ENCODE results near the gene MGST2.

- TF ChIP-seq, protein P1, sequence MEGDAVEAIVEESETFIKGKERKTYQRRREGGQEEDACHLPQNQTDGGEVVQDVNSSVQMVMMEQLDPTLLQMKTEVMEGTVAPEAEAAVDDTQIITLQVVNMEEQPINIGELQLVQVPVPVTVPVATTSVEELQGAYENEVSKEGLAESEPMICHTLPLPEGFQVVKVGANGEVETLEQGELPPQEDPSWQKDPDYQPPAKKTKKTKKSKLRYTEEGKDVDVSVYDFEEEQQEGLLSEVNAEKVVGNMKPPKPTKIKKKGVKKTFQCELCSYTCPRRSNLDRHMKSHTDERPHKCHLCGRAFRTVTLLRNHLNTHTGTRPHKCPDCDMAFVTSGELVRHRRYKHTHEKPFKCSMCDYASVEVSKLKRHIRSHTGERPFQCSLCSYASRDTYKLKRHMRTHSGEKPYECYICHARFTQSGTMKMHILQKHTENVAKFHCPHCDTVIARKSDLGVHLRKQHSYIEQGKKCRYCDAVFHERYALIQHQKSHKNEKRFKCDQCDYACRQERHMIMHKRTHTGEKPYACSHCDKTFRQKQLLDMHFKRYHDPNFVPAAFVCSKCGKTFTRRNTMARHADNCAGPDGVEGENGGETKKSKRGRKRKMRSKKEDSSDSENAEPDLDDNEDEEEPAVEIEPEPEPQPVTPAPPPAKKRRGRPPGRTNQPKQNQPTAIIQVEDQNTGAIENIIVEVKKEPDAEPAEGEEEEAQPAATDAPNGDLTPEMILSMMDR (IDR thresholded peaks at IDR 0.05; ENCODE audit: poor library complexity): peak; percentile 70
- TF ChIP-seq EZH2 (IDR thresholded peaks at IDR 0.05; ENCODE audit: borderline replicate concordance) (no peak), EZH2phosphoT487 (IDR thresholded peaks at IDR 0.05; ENCODE audit: low read depth, severe bottlenecking, unreplicated experiment) (no peak)
These were observed 8.8 kb upstream of the MGST2 start for GRCh38 chr4:139656614-139657486.

Data from hepatocyte (in vitro differentiated cells).